Progenitor cell of endocrine pancreas (in vitro differentiated cells): ENCODE data around the gene NUAK1. TPM values are rescaled to one million over a fixed set of nuclear protein-coding genes. Genes with fewer than 3 reads are reported as not detected.

Source experiments
- DNase-seq: peaks from one replicate; pipeline ENCODE4 v3.0.0; 2021; ENCODE audit warnings: low spot score; ENCODE audit not compliant: unreplicated experiment
- H3K27ac Mint-ChIP-seq: 2 replicates; pipeline ENCODE4 v1.8.0; 2021; ENCODE audit warnings: mild to moderate bottlenecking, moderate library complexity, mixed read lengths
- H3K27me3 Mint-ChIP-seq: 2 replicates; pipeline ENCODE4 v1.8.0; 2021; ENCODE audit warnings: mixed read lengths
- H3K36me3 Mint-ChIP-seq: 2 replicates; pipeline ENCODE4 v1.8.0; 2022; ENCODE audit warnings: mixed read lengths; ENCODE audit not compliant: insufficient read depth
- H3K4me1 Mint-ChIP-seq: 2 replicates; pipeline ENCODE4 v1.8.0; 2021; ENCODE audit warnings: low read depth, mixed read lengths
- H3K4me3 Mint-ChIP-seq: 2 replicates; pipeline ENCODE4 v1.8.0; 2021; ENCODE audit warnings: low read depth, mild to moderate bottlenecking, moderate library complexity, mixed read lengths
- H3K9me3 Mint-ChIP-seq: 2 replicates; pipeline ENCODE4 v1.8.0; 2021; ENCODE audit warnings: low read depth, mixed read lengths
- CTCF ChIP-seq: fragments of 200-600 bp; sonication (generic); IDR thresholded peaks from one replicate; pipeline ENCODE4 v1.5.0; 2021; ENCODE audit warnings: antibody characterized with exemption, mild to moderate bottlenecking; ENCODE audit not compliant: unreplicated experiment
- total RNA-seq: library from RNA; stranded (reverse); gene quantifications from 2 replicates; pipeline ENCODE4 v1.2.1, GENCODE V29; 2021

Gene NUAK1
- total RNA-seq, 1 donor from 2014 or later = 7.6 TPM

- TF ChIP-seq CTCF = no peak
- no peak for DNase-seq
- H3K36me3 Mint-ChIP-seq = no peaks in the 10 kb centered on the region
- no peaks in the 10 kb centered on the region for H3K4me1 Mint-ChIP-seq
- no peak overlapping the region for H3K4me3 Mint-ChIP-seq
- no peak overlapping the region for H3K27ac Mint-ChIP-seq
- H3K27me3 Mint-ChIP-seq = peaks cover 20% of the 10 kb centered on the region
- H3K9me3 Mint-ChIP-seq = no peaks in the 10 kb centered on the region
These were observed 90.1 kb downstream of the NUAK1 start for GRCh38 chr12:106048676-106049075.

- H3K4me3 Mint-ChIP-seq = no peak overlapping the region
- no peaks in the 10 kb centered on the region for H3K9me3 Mint-ChIP-seq
- no peaks in the 10 kb centered on the region for H3K36me3 Mint-ChIP-seq
- H3K27me3 Mint-ChIP-seq = peaks cover 20% of the 10 kb centered on the region
- H3K27ac Mint-ChIP-seq = no peak overlapping the region
- no peaks in the 10 kb centered on the region for H3K4me1 Mint-ChIP-seq
- no peak for DNase-seq
- TF ChIP-seq CTCF = no peak
These were observed 90.7 kb downstream of the NUAK1 start for GRCh38 chr12:106048016-106048415.

GRCh38 chr12:106046947-106047346 lies 91.8 kb downstream of the NUAK1 start:
- no peaks in the 10 kb centered on the region for H3K9me3 Mint-ChIP-seq
- no peak for TF ChIP-seq CTCF
- no peaks in the 10 kb centered on the region for H3K36me3 Mint-ChIP-seq
- no peaks in the 10 kb centered on the region for H3K4me1 Mint-ChIP-seq
- no peak overlapping the region for H3K27ac Mint-ChIP-seq
- H3K4me3 Mint-ChIP-seq = no peak overlapping the region
- peaks cover 17% of the 10 kb centered on the region for H3K27me3 Mint-ChIP-seq
- DNase-seq = no peak

- no peaks in the 10 kb centered on the region for H3K4me1 Mint-ChIP-seq
These were observed 92.4 kb downstream of the NUAK1 start for GRCh38 chr12:106046301-106046846.

GRCh38 chr12:106045251-106045674 lies 93.5 kb downstream of the NUAK1 start:
- no peak overlapping the region for H3K4me3 Mint-ChIP-seq
- no peak for TF ChIP-seq CTCF
- DNase-seq = no peak
- no peaks in the 10 kb centered on the region for H3K36me3 Mint-ChIP-seq
- no peaks in the 10 kb centered on the region for H3K9me3 Mint-ChIP-seq
- no peaks in the 10 kb centered on the region for H3K4me1 Mint-ChIP-seq
- H3K27ac Mint-ChIP-seq = no peak overlapping the region
- peaks cover 12% of the 10 kb centered on the region for H3K27me3 Mint-ChIP-seq

More at GRCh38 chr12:106046301-106046846, 92.4 kb downstream of the NUAK1 start:
- H3K27ac Mint-ChIP-seq = no peak overlapping the region
- DNase-seq = no peak
- TF ChIP-seq CTCF = no peak
- H3K27me3 Mint-ChIP-seq = peaks cover 17% of the 10 kb centered on the region
- H3K9me3 Mint-ChIP-seq = no peaks in the 10 kb centered on the region
- H3K4me3 Mint-ChIP-seq = no peak overlapping the region
- H3K36me3 Mint-ChIP-seq = no peaks in the 10 kb centered on the region
